Ishikawa (cell line): ENCODE results near the gene MAN1A2.

Experiments
- CEBPB ChIP-seq: IDR thresholded peaks from 2 replicates; pipeline ENCODE4 v1.6.1; 2012
- CREB1 ChIP-seq: IDR thresholded peaks from 2 replicates; pipeline ENCODE4 v1.6.1; 2012; ENCODE audit warnings: low read depth
- EGR1 ChIP-seq: IDR thresholded peaks from 2 replicates; pipeline ENCODE4 v1.6.1; 2012
- EP300 ChIP-seq: IDR thresholded peaks from 2 replicates; pipeline ENCODE4 v1.6.1; 2012; ENCODE audit warnings: borderline replicate concordance
- FOXM1 ChIP-seq: IDR thresholded peaks from 2 replicates; pipeline ENCODE4 v1.6.1; 2012; ENCODE audit warnings: low read depth, borderline replicate concordance
- MAX ChIP-seq: IDR thresholded peaks from 2 replicates; pipeline ENCODE4 v1.6.1; 2012
- NFIC ChIP-seq: IDR thresholded peaks from 2 replicates; pipeline ENCODE4 v1.6.1; 2012
- TAF1 ChIP-seq: IDR thresholded peaks from 2 replicates; pipeline ENCODE4 v1.6.1; 2012; ENCODE audit warnings: low read depth, mild to moderate bottlenecking
- TCF12 ChIP-seq: IDR thresholded peaks from 2 replicates; pipeline ENCODE4 v1.6.1; 2012; ENCODE audit warnings: low read depth
- TEAD4 ChIP-seq: IDR thresholded peaks from 2 replicates; pipeline ENCODE4 v1.6.1; 2012
- USF1 ChIP-seq: IDR thresholded peaks from 2 replicates; pipeline ENCODE4 v1.6.1; 2012
- YY1 ChIP-seq: IDR thresholded peaks from 2 replicates; pipeline ENCODE4 v1.6.1; 2012; ENCODE audit warnings: low read depth
- ZBTB7A ChIP-seq: IDR thresholded peaks from 2 replicates; pipeline ENCODE4 v1.6.1; 2012; ENCODE audit warnings: low read depth
- TF ChIP-seq, protein P1 (sequence below): IDR thresholded peaks from 2 replicates; pipeline ENCODE4 v1.6.1; 2012; ENCODE audit warnings: low read depth, mild to moderate bottlenecking

MAN1A2 gene

GRCh38 chr1:117347907-117348306 is 19.3 kb upstream of the MAN1A2 start:
- TF ChIP-seq FOXM1 (no peak), NFIC (no peak), YY1 (no peak), TCF12 (no peak), TAF1 (no peak), MAX (no peak), EGR1 (no peak), CREB1 (no peak), EP300 (no peak), TEAD4 (no peak), ZBTB7A (no peak), USF1 (no peak)
- TF ChIP-seq, protein P1, sequence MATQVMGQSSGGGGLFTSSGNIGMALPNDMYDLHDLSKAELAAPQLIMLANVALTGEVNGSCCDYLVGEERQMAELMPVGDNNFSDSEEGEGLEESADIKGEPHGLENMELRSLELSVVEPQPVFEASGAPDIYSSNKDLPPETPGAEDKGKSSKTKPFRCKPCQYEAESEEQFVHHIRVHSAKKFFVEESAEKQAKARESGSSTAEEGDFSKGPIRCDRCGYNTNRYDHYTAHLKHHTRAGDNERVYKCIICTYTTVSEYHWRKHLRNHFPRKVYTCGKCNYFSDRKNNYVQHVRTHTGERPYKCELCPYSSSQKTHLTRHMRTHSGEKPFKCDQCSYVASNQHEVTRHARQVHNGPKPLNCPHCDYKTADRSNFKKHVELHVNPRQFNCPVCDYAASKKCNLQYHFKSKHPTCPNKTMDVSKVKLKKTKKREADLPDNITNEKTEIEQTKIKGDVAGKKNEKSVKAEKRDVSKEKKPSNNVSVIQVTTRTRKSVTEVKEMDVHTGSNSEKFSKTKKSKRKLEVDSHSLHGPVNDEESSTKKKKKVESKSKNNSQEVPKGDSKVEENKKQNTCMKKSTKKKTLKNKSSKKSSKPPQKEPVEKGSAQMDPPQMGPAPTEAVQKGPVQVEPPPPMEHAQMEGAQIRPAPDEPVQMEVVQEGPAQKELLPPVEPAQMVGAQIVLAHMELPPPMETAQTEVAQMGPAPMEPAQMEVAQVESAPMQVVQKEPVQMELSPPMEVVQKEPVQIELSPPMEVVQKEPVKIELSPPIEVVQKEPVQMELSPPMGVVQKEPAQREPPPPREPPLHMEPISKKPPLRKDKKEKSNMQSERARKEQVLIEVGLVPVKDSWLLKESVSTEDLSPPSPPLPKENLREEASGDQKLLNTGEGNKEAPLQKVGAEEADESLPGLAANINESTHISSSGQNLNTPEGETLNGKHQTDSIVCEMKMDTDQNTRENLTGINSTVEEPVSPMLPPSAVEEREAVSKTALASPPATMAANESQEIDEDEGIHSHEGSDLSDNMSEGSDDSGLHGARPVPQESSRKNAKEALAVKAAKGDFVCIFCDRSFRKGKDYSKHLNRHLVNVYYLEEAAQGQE, result no peak

DNA sequence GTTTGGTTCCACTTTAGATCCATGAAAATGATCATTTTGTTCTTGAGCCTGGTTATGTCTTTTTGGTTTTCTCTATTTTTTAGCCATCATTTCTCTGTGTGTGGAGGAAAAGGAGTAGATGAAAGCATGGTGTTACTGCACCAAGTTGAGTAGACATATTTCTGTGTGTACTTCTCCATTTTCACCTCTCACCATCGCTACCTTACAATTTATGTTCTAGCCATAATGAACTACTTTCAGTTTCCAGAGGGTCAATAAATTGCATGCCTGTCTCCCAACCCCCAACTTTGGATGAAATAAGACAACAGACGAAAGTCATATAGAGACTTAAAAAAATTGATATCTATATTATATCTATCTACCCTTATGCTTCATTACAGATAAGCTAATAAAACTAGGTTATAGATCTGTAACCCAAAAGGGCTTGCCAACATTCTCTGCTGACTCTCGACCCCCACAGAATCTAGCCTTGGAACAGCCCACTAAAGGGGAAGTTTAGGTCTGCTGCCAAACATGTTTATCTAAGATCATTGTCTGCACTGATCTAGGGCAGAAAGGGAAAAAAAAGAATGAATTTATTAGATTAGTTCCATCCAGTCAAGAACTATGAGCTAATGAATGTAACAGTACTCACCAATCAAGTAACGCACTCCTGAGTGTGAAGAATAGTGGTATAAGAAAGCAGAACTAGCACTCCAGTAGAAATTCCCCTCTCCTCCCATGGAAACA is 7.5 kb upstream of the MAN1A2 start:
- TF ChIP-seq EGR1 (no peak), MAX (no peak)

GRCh38 chr1:117362986-117363385 is 4.3 kb upstream of the MAN1A2 start:
- TF ChIP-seq YY1, result no peak
- TF ChIP-seq ZBTB7A, result no peak
- TF ChIP-seq CREB1, result no peak
- no peak for TF ChIP-seq CEBPB
- TF ChIP-seq MAX, result no peak
- TF ChIP-seq TCF12, result no peak
- no peak for TF ChIP-seq FOXM1
- no peak for TF ChIP-seq TAF1
- TF ChIP-seq, protein P1, result no peak
- no peak for TF ChIP-seq USF1

- TF ChIP-seq, protein P1, result no peak
- no peak for TF ChIP-seq ZBTB7A
- TF ChIP-seq CREB1, result no peak
- TF ChIP-seq TEAD4, result no peak
- no peak for TF ChIP-seq YY1
- TF ChIP-seq NFIC, result no peak
- TF ChIP-seq TCF12, result no peak
- no peak for TF ChIP-seq MAX
- TF ChIP-seq EGR1, result no peak
- TF ChIP-seq TAF1, result no peak
- no peak for TF ChIP-seq CEBPB
Observed at GRCh38 chr1:117363571-117364048, 3.6 kb upstream of the MAN1A2 start.
